SU-DHL-6 (cell line): ENCODE measurements around the gene ALS2.

Experiments used
- CTCF ChIP-seq: fragments of 200-600 bp; sonication (generic); IDR thresholded peaks from one replicate; pipeline ENCODE4 v1.5.1; 2017; ENCODE audit warnings: antibody characterized with exemption, mild to moderate bottlenecking, low read length, moderate library complexity; ENCODE audit not compliant: insufficient read depth, poor library complexity, severe bottlenecking
- EZH2phosphoT487 ChIP-seq: fragments of 200-600 bp; sonication (generic), shearing (Covaris generic); conservative IDR thresholded peaks from 2 replicates; pipeline ENCODE4 v1.6.1; 2018; ENCODE audit warnings: mild to moderate bottlenecking, antibody characterized with exemption, low read length, moderate library complexity, mixed read lengths

GRCh38 chr2:201808027-201808426 is 27.3 kb upstream of the ALS2 start:
- no peak for TF ChIP-seq CTCF
- no peak for TF ChIP-seq EZH2phosphoT487
